PC-3 (cell line): Measurements from ENCODE around the gene MED8.

Experiments
- EZH2 ChIP-seq: fragments of 300-600 bp; sonication (generic); IDR thresholded peaks from one replicate; pipeline ENCODE4 v1.6.1; 2017; ENCODE audit warnings: antibody characterized with exemption, mild to moderate bottlenecking, low read length; ENCODE audit not compliant: unreplicated experiment
- EZH2phosphoT487 ChIP-seq: fragments of 300-600 bp; sonication (generic); IDR thresholded peaks from 2 replicates; pipeline ENCODE4 v1.6.1; 2018; ENCODE audit warnings: mild to moderate bottlenecking, antibody characterized with exemption, low read length, borderline replicate concordance
- TF ChIP-seq, protein P1 (sequence below): fragments of 300-600 bp; sonication (generic); conservative IDR thresholded peaks from 2 replicates; pipeline ENCODE4 v1.5.1; 2017; ENCODE audit warnings: antibody characterized with exemption, low read depth, mild to moderate bottlenecking, low read length

- TF ChIP-seq, protein P1, sequence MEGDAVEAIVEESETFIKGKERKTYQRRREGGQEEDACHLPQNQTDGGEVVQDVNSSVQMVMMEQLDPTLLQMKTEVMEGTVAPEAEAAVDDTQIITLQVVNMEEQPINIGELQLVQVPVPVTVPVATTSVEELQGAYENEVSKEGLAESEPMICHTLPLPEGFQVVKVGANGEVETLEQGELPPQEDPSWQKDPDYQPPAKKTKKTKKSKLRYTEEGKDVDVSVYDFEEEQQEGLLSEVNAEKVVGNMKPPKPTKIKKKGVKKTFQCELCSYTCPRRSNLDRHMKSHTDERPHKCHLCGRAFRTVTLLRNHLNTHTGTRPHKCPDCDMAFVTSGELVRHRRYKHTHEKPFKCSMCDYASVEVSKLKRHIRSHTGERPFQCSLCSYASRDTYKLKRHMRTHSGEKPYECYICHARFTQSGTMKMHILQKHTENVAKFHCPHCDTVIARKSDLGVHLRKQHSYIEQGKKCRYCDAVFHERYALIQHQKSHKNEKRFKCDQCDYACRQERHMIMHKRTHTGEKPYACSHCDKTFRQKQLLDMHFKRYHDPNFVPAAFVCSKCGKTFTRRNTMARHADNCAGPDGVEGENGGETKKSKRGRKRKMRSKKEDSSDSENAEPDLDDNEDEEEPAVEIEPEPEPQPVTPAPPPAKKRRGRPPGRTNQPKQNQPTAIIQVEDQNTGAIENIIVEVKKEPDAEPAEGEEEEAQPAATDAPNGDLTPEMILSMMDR = no peak
- TF ChIP-seq EZH2 = no peak
- no peak for TF ChIP-seq EZH2phosphoT487
Measured at GRCh38 chr1:43387976-43388599, 1.5 kb downstream of the MED8 start.
